Endometrial microvascular endothelial cells (primary cell): ENCODE results near the gene ADGRV1. TPM values are rescaled to one million over a fixed set of nuclear protein-coding genes. Genes with fewer than 3 reads are reported as not detected.

Source experiments
- in situ Hi-C: cut with HindIII; loops from 2 replicates; pipeline ENCODE4 v1.10.0; 2017; ENCODE audit warnings: low sequenced_read_pairs, low pct_unique_long_range_greater_than_20kb; ENCODE audit errors: inconsistent ontology term
- total RNA-seq: library from RNA; depleted of rRNA; stranded (reverse); fragments of >200 nt; gene quantifications from one replicate; pipeline ENCODE4 v1.2.3, GENCODE V29; 2015; ENCODE audit errors: inconsistent ontology term

ADGRV1 gene
- not detected for total RNA-seq

GRCh38 chr5:90558344-90559192 lies at the start of gene ADGRV1:
Gene ADGRV1, plus strand, starts transcription at chr5:90558797. Its CDS starts 99 bp downstream, at chr5:90558896.
- in situ Hi-C loops: no loop called here

- in situ Hi-C loops: no loop called here
Observed at GRCh38 chr5:90510438-90510837, 48.2 kb upstream of the ADGRV1 start.

- in situ Hi-C loops: no loop called here
Observed at GRCh38 chr5:90514520-90514919, 44.1 kb upstream of the ADGRV1 start.

- in situ Hi-C loops: no loop called here
Observed at GRCh38 chr5:90518661-90519060, 39.9 kb upstream of the ADGRV1 start.

- in situ Hi-C loops: no loop called here
Observed at GRCh38 chr5:90519081-90519480, 39.5 kb upstream of the ADGRV1 start.

- in situ Hi-C loops: no loop called here
Observed at GRCh38 chr5:90528601-90529193, 29.9 kb upstream of the ADGRV1 start.

- in situ Hi-C loops: no loop called here
Observed at GRCh38 chr5:90529194-90529938, 29.2 kb upstream of the ADGRV1 start, which contains the start of gene LYSMD3. Gene LYSMD3, minus strand, starts transcription at chr5:90529584. Its CDS starts 4,295 bp downstream, at chr5:90525289.

- in situ Hi-C loops: no loop called here
Observed at GRCh38 chr5:90529939-90530677, 28.5 kb upstream of the ADGRV1 start.

GRCh38 chr5:90530736-90531487 lies 27.7 kb upstream of the ADGRV1 start:
- in situ Hi-C loops: no loop called here

- in situ Hi-C loops: no loop called here
Observed at GRCh38 chr5:90533794-90534193, 24.8 kb upstream of the ADGRV1 start.

GRCh38 chr5:90534922-90535321 lies 23.7 kb upstream of the ADGRV1 start:
- in situ Hi-C loops: no loop called here

GRCh38 chr5:90542827-90543519 lies 15.6 kb upstream of the ADGRV1 start:
- in situ Hi-C loops: no loop called here

- in situ Hi-C loops: no loop called here
Observed at GRCh38 chr5:90545511-90545910, 13.1 kb upstream of the ADGRV1 start.

GRCh38 chr5:90546216-90546837 lies 12.3 kb upstream of the ADGRV1 start:
- in situ Hi-C loops: no loop called here

- in situ Hi-C loops: no loop called here
Observed at GRCh38 chr5:90547072-90547536, 11.5 kb upstream of the ADGRV1 start.

GRCh38 chr5:90548069-90548593 lies 10.5 kb upstream of the ADGRV1 start:
- in situ Hi-C loops: no loop called here

- in situ Hi-C loops: no loop called here
Observed at GRCh38 chr5:90549223-90549622, 9.4 kb upstream of the ADGRV1 start.
